ENCODE data around the gene SLC34A3. TPM values are rescaled to one million over a fixed set of nuclear protein-coding genes. Genes with fewer than 3 reads are reported as not detected.

SLC34A3 gene
- total RNA-seq, 3 donors from 2014 or later, result not detected

DNA sequence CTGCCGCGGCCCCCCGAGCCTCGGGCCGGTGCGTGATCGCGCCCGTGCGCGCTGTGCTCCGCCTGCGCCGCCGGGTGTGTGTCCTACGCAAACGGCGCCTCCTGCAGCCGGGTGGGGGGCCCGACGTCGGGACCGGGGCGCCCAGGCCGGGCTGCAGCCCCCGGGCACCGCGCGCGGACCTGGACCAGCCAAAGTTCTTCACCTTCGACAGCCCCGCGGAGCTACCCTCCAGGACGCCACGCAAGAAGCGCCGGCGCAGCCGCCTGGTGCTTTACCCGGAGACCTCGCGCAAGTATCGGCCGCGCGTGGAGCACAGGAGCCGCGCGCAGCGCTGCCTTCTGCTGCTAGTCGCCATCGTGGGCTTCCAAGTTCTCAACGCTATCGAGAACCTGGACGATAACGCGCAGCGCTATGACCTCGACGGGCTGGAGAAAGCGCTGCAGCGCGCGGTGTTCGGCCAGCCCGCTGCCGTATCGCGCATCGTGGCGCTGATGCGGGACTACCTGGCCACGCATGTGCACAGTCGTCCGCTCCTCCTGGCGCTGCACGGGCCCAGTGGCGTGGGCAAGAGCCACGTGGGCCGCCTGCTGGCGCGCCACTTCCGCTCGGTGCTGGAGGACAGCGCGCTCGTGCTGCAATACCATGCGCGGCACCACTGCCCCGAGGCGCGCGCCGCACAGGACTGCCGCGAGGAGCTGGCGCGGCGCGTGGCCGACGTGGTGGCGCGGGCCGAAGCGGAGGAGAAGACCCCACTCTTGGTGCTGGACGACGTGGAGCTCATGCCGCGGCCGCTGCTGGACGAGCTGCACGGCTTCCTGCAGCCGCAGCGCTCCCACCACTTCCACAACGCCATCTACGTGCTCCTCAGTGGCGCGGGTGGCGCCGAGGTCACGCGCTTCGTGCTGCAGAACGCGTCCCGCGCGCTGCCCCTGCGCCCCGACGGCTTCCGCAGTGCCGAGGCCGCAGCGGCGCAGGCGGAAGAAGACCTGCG lies 48.3 kb downstream of the SLC34A3 start:
- TF ChIP-seq, protein P1, sequence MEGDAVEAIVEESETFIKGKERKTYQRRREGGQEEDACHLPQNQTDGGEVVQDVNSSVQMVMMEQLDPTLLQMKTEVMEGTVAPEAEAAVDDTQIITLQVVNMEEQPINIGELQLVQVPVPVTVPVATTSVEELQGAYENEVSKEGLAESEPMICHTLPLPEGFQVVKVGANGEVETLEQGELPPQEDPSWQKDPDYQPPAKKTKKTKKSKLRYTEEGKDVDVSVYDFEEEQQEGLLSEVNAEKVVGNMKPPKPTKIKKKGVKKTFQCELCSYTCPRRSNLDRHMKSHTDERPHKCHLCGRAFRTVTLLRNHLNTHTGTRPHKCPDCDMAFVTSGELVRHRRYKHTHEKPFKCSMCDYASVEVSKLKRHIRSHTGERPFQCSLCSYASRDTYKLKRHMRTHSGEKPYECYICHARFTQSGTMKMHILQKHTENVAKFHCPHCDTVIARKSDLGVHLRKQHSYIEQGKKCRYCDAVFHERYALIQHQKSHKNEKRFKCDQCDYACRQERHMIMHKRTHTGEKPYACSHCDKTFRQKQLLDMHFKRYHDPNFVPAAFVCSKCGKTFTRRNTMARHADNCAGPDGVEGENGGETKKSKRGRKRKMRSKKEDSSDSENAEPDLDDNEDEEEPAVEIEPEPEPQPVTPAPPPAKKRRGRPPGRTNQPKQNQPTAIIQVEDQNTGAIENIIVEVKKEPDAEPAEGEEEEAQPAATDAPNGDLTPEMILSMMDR (IDR thresholded peaks at IDR 0.05), result no peak
- peak in 2 of 3 donors; percentile 29 to 63 for DNase-seq
- ATAC-seq, result no peak
- Histone ChIP-seq H3K9me3 (no peaks in the 10 kb centered on the region), H3K4me1 (ENCODE audit: low read depth) (peaks cover 30% of the 10 kb centered on the region), H3K4me3 (peak overlapping the region; percentile 42), H3K36me3 (ENCODE audit: low read depth) (peaks cover 3% of the 10 kb centered on the region)
- intact Hi-C loops (cut with DNase I, micrococcal nuclease), result no loop called here

DNA sequence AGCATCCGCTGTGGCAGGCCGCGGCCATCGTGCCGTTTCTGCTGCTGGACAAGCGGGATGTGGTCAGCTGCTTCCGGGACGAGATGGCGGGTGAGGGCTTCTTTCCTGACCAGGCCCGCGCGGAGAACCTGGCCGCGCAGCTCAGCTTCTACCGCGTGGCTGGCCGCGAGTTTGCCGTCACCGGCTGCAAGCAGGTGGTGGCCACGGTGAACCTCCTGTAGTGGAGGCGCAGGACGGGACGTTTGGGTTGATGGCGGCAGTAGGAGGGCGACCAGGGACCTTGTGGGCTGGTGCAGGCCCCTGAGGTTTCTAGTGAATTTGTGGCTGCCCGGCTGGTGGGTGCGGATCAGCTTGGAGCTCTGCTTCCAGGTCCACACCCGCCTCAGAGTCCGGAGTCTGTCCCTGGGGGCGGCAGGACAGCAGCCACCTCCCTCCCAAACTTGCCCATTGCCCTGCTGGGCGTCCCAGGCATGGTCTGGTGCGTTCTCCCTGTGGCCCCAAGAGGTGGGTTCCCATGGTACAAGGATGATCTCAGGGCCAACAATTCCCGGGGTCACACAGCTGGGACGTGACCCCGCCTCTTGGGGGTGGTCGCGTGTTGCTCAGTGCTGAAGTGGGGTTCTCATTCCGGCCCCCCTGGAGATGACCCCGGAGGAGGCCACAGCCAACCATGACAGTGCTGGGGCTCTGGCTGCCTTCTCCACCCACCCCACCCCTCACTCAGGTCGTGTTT lies 49.2 kb downstream of the SLC34A3 start:
- Histone ChIP-seq H3K4me3 (no peak overlapping the region), H3K36me3 (ENCODE audit: low read depth) (peaks cover 3% of the 10 kb centered on the region)

DNA sequence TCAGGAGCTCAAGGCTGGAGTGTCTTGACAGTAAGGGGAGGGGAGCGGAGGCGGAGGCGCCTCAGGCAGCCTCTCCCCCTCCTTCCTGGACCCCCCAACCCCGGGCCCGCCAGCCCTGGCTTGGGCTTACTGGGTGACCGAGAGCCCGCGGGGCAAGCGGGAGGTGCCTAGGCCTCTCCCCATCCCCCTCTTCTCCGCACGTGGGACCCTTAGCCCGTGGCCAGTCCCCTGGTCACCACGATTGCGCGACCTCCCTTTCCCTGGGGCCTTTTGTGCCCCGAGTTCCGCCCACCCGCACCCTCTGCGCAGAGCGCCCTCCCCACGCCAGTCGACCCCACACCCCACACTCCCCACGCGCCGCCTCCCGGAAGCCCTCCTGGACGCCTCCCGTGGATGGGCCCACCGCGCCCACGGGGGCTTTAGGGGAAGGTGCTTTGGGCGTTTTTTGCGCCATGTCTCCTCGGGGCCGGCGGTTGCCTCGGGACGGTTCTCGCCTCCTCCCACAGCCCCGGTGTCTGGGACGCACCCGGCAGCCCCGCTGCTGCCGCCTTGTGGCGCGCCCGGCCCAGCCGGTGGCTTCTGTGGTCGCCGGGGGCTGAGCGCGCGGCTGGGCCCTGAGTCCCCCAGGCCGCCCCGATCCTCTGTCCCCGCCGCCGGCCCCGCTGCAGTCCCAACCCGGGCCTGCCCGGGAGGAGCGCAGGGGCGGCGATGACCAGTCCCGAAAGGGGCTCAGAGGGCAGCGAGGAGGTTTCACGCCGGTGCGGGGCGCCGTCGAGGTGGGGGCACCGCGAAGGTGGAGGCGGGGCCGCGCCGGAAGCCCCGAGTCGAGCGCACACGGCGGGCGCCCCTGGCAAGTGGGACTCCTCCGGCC lies 50.0 kb downstream of the SLC34A3 start:
- DNase-seq (peak; percentile 35 to 60 (median 45)), ATAC-seq (no peak)
- intact Hi-C loops (cut with DNase I, micrococcal nuclease), result no loop called here
- H3K4me1 ChIP-seq (ENCODE audit: low read depth), result peaks cover 19% of the 10 kb centered on the region
- peaks cover 3% of the 10 kb centered on the region for H3K36me3 ChIP-seq (ENCODE audit: low read depth)
- TF ChIP-seq, protein P1 (IDR thresholded peaks at IDR 0.05), result no peak
- H3K9me3 ChIP-seq, result no peaks in the 10 kb centered on the region
- no peak overlapping the region for H3K4me3 ChIP-seq

More for the DNA sequence above, 49.2 kb downstream of the SLC34A3 start:
- TF ChIP-seq, protein P1 (IDR thresholded peaks at IDR 0.05), result no peak
- no peaks in the 10 kb centered on the region for H3K9me3 ChIP-seq
- ATAC-seq, result no peak
- DNase-seq, result peak in 2 of 3 donors; percentile 35 to 56
- peaks cover 24% of the 10 kb centered on the region for H3K4me1 ChIP-seq (ENCODE audit: low read depth)
- intact Hi-C loops (cut with DNase I, micrococcal nuclease), result no loop called here

DNA sequence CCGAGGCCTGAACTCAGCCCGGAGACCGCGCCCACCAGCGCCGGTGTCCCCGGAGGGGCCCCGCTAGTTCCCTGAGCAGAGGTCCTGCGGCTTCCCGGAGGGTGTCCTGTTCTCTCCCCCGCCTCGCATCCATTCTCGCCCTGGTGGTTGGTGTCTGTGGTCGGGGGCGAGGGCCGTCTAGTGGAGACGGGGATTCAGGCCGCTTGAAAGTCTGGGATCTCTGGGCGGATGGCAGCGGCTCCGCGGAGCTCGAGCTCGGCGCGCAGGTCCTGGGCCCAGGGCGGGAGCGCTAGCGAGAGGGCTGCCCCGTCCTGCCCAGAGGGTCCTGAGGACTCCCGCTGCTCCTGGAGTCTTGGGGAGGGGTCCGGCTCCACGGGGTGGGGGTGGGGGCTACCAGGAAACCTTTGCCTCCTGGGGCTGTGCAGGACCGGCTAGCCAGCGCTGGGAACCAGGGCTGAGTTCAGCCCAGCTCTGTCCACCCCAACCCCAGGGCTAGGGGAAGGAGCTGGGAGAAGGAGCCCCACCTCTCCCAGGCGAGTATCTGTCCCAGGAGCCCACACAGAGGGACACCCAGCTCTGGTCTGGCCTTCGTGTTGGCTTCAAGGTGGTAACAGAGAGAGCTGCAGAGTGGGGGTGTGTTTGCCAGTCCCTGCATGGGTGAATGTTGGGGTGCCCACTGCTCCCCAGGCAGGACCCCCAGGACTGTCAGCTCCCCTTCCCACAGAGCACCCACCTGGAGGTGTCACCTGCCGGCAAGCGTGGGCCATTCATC lies 50.8 kb downstream of the SLC34A3 start:
- no peaks in the 10 kb centered on the region for H3K9me3 ChIP-seq
- peaks cover 12% of the 10 kb centered on the region for H3K4me1 ChIP-seq (ENCODE audit: low read depth)
- intact Hi-C loops (cut with DNase I, micrococcal nuclease), result no loop called here
- DNase-seq (peak in 2 of 3 donors; percentile 33 to 56), ATAC-seq (no peak)
- TF ChIP-seq, protein P1 (IDR thresholded peaks at IDR 0.05), result no peak
- H3K36me3 ChIP-seq (ENCODE audit: low read depth), result peaks cover 3% of the 10 kb centered on the region
- no peak overlapping the region for H3K4me3 ChIP-seq

Other genes starting within 250 kb of the SLC34A3 start
- under 1 TPM in 2 of 3 donors, not detected in 1; 0.17 to 0.76 TPM for gene LCNL1, start 247.9 kb upstream of the SLC34A3 start, total RNA-seq
- 10 to 100 TPM; 32.0 to 39.9 (median 34.1) TPM for gene PAXX, start 238.5 kb upstream of the SLC34A3 start, total RNA-seq
- gene CLIC3, start 234.3 kb upstream of the SLC34A3 start, total RNA-seq, result 1 to 10 TPM in 1 of 3 donors, under 1 TPM in 2; 0.82 to 1.9 (median 0.99) TPM
- 10 to 100 TPM; 20.1 to 77.2 (median 48.0) TPM for gene ABCA2, start 202.7 kb upstream of the SLC34A3 start, total RNA-seq
- under 1 TPM in 2 of 3 donors, not detected in 1; 0.14 to 0.27 TPM for gene FUT7, start 198.8 kb upstream of the SLC34A3 start, total RNA-seq
- 100 to 1,000 TPM in 1 of 3 donors, 10 to 100 TPM in 2; 78.6 to 177 (median 83.0) TPM for gene NPDC1, start 184.7 kb upstream of the SLC34A3 start, total RNA-seq
- gene ENTPD2, start 176.8 kb upstream of the SLC34A3 start, total RNA-seq, result 10 to 100 TPM in 2 of 3 donors, 1 to 10 TPM in 1; 7.7 to 26.8 (median 10.7) TPM
- gene SAPCD2, start 160.3 kb upstream of the SLC34A3 start, total RNA-seq, result 10 to 100 TPM in 1 of 3 donors, 1 to 10 TPM in 2; 2.7 to 11.2 (median 6.0) TPM
- 10 to 100 TPM; 10.5 to 13.6 (median 12.8) TPM for gene UAP1L1, start 153.4 kb upstream of the SLC34A3 start, total RNA-seq
- 10 to 100 TPM; 36.1 to 55.4 (median 52.7) TPM for gene MAN1B1, start 143.9 kb upstream of the SLC34A3 start, total RNA-seq
- gene DPP7, start 116.2 kb upstream of the SLC34A3 start, total RNA-seq, result 100 to 1,000 TPM in 1 of 3 donors, 10 to 100 TPM in 2; 47.0 to 114 (median 51.5) TPM
- gene GRIN1, start 91.7 kb upstream of the SLC34A3 start, total RNA-seq, result 1 to 10 TPM in 1 of 3 donors, under 1 TPM in 1, not detected in 1; 0.36 to 2.6 TPM
- 10 to 100 TPM; 18.7 to 63.0 (median 58.9) TPM for gene LRRC26, start 60.9 kb upstream of the SLC34A3 start, total RNA-seq
- 1 to 10 TPM in 1 of 3 donors, not detected in 2; 1.0 TPM for gene TMEM210, start 58.8 kb upstream of the SLC34A3 start, total RNA-seq
- 10 to 100 TPM; 60.8 to 65.9 (median 61.7) TPM for gene ANAPC2, start 42.3 kb upstream of the SLC34A3 start, total RNA-seq
- gene SSNA1, start 42.2 kb upstream of the SLC34A3 start, total RNA-seq, result 10 to 100 TPM; 56.7 to 71.1 (median 64.0) TPM
- gene TPRN, start 30.2 kb upstream of the SLC34A3 start, total RNA-seq, result 100 to 1,000 TPM in 2 of 3 donors, 10 to 100 TPM in 1; 73.8 to 170 (median 122) TPM
- gene TMEM203, start 25.3 kb upstream of the SLC34A3 start, total RNA-seq, result 10 to 100 TPM; 30.6 to 40.4 (median 40.0) TPM
- gene NDOR1, start 25.2 kb upstream of the SLC34A3 start, total RNA-seq, result 10 to 100 TPM; 15.9 to 19.7 (median 19.0) TPM
- 1 to 10 TPM; 5.3 to 7.1 (median 5.8) TPM for gene RNF208, start 8.7 kb upstream of the SLC34A3 start, total RNA-seq
- gene CYSRT1, start 5.7 kb upstream of the SLC34A3 start, total RNA-seq, result not detected
- gene RNF224, start 3.4 kb upstream of the SLC34A3 start, total RNA-seq, result not detected
- gene TUBB4B, start 10.4 kb downstream of the SLC34A3 start, total RNA-seq, result 100 to 1,000 TPM; 286 to 379 (median 332) TPM
- not detected for gene STPG3, start 20.4 kb downstream of the SLC34A3 start, total RNA-seq
- 10 to 100 TPM; 52.9 to 66.2 (median 60.5) TPM for gene NELFB, start 24.4 kb downstream of the SLC34A3 start, total RNA-seq
- gene TOR4A, start 46.8 kb downstream of the SLC34A3 start, total RNA-seq, result 10 to 100 TPM; 23.3 to 48.6 (median 45.3) TPM
- 100 to 1,000 TPM in 2 of 3 donors, 10 to 100 TPM in 1; 61.4 to 171 (median 146) TPM for gene NRARP, start 71.4 kb downstream of the SLC34A3 start, total RNA-seq
- 10 to 100 TPM; 39.4 to 56.7 (median 40.1) TPM for gene EXD3, start 192.3 kb downstream of the SLC34A3 start, total RNA-seq
- 10 to 100 TPM; 18.0 to 41.5 (median 27.2) TPM for gene NOXA1, start 192.5 kb downstream of the SLC34A3 start, total RNA-seq
- gene ENTPD8, start 210.5 kb downstream of the SLC34A3 start, total RNA-seq, result 100 to 1,000 TPM in 1 of 3 donors, 10 to 100 TPM in 2; 36.7 to 127 (median 74.8) TPM
- gene NSMF, start 228.4 kb downstream of the SLC34A3 start, total RNA-seq, result 10 to 100 TPM; 30.1 to 48.0 (median 43.4) TPM